GM18517 (cell line): ENCODE data around the gene LMAN2L.

ENCODE experiments used
- ATAC-seq: cut with Tn5 transposase; IDR thresholded peaks from one replicate; pipeline ENCODE4 v1.9.1; 2021; ENCODE audit warnings: mild to moderate bottlenecking, moderate library complexity; ENCODE audit not compliant: unreplicated experiment

The LMAN2L gene

GRCh38 chr2:96662360-96662759, 77.5 kb downstream of the LMAN2L start:
- ATAC-seq = no peak

GRCh38 chr2:96661324-96661723, 78.5 kb downstream of the LMAN2L start:
- ATAC-seq = no peak

- no peak for ATAC-seq
Measured at GRCh38 chr2:96656540-96656939, 83.3 kb downstream of the LMAN2L start.
